ENCODE data around the gene NSMCE4A. TPM values are rescaled to one million over a fixed set of nuclear protein-coding genes. Genes with fewer than 3 reads are reported as not detected.

The NSMCE4A gene
- total and polyA plus RNA-seq, 9 of the 15 experiments (the other 6 are each of a cell fraction or from before 2014, with no cell fraction given) = 8.4 to 88.5 (median 46.4) TPM

DNA sequence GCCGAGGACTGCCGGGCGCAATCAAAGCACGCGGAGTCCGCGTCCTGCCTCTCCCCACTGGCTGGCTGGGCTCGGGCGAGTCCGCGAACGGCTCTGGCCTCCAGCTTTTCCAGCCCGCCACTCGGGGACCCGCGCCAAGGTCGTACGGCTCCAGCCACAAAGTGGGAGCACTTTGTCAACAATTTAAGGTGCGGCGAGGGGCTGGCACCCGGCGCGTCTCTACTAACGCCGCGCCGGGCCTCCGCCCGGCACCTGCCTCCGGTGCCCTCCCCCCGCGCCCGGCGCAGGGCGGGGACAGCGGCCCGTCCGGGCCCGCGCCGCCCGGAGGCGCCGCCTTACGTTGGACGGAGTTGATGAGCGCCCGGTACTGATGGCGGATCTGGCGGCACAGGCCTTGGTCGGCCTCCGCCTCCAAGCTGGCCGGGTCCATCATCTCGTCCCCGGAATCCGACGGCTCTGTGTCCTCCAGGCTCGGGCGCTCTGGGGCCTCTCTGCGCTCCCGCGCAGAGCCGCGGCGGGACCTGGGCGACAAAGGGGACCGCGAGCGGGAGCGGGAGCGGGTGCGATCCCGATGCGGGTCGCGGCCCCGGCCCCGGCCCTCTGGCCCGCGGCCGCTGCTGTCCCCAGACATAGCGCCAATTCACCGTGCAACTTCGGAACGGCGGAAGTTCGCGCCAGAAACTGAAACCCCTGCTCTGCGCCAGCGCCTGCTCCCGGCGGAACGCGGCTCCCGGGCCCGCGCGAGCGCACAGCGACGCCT is at the start of gene NSMCE4A (continued):
- TF ChIP-seq SAFB (IDR thresholded peaks at IDR 0.05; ENCODE audit: borderline replicate concordance, low read depth, low read length) (no peak), MYBL2 (IDR thresholded peaks at IDR 0.05; ENCODE audit: low read depth) (no peak), MYBL2 (CRISPR knock-in tag; IDR thresholded peaks at IDR 0.05; ENCODE audit: borderline replicate concordance) (no peak), CHD4 (IDR thresholded peaks at IDR 0.05; ENCODE audit: insufficient read depth, insufficient replicate concordance, low read depth, low read length, poor library complexity, severe bottlenecking) (no peak), KDM2B (CRISPR knock-in tag; IDR thresholded peaks at IDR 0.05) (no peak), ZNF699 (CRISPR knock-in tag; IDR thresholded peaks at IDR 0.05; ENCODE audit: insufficient replicate concordance) (no peak), ILF3 (IDR thresholded peaks at IDR 0.05; ENCODE audit: borderline replicate concordance) (no peak), BHLHE40 (IDR thresholded peaks at IDR 0.05; ENCODE audit: low read length) (no peak), HDAC2 (IDR thresholded peaks at IDR 0.05) (no peak), RAD51 (IDR thresholded peaks at IDR 0.05; ENCODE audit: borderline replicate concordance, low read depth) (no peak), PHTF2 (CRISPR knock-in tag; IDR thresholded peaks at IDR 0.05) (no peak), FOXJ3 (CRISPR knock-in tag; IDR thresholded peaks at IDR 0.05) (no peak), SMARCC2 (IDR thresholded peaks at IDR 0.05; ENCODE audit: low read depth) (no peak), CREBBP (IDR thresholded peaks at IDR 0.05; ENCODE audit: low read depth, low read length) (no peak), NCOA1 (IDR thresholded peaks at IDR 0.05; ENCODE audit: low read depth) (no peak), ZNF121 (CRISPR knock-in tag; conservative IDR thresholded peaks at IDR 0.05) (no peak), FOXP4 (CRISPR knock-in tag; IDR thresholded peaks at IDR 0.05; ENCODE audit: borderline replicate concordance) (no peak), HIVEP1 (CRISPR knock-in tag; IDR thresholded peaks at IDR 0.05) (no peak), GTF2F1 (IDR thresholded peaks at IDR 0.05; ENCODE audit: low read depth, low read length) (no peak), RBM34 (IDR thresholded peaks at IDR 0.05; ENCODE audit: borderline replicate concordance, insufficient read depth, low read length) (no peak), ZNF384 (IDR thresholded peaks at IDR 0.05; ENCODE audit: low read depth, low read length) (no peak), KAT8 (IDR thresholded peaks at IDR 0.05; ENCODE audit: low read depth) (no peak), FOXK1 (CRISPR knock-in tag; IDR thresholded peaks at IDR 0.05; ENCODE audit: borderline replicate concordance) (no peak), ETS2 (tag; IDR thresholded peaks at IDR 0.05; ENCODE audit: borderline replicate concordance, poor library complexity, severe bottlenecking) (no peak), HMGXB4 (CRISPR knock-in tag; IDR thresholded peaks at IDR 0.05) (no peak)
- TF ChIP-seq, protein P1, sequence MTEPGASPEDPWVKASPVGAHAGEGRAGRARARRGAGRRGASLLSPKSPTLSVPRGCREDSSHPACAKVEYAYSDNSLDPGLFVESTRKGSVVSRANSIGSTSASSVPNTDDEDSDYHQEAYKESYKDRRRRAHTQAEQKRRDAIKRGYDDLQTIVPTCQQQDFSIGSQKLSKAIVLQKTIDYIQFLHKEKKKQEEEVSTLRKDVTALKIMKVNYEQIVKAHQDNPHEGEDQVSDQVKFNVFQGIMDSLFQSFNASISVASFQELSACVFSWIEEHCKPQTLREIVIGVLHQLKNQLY (CRISPR knock-in tag; conservative IDR thresholded peaks at IDR 0.05) = no peak

All from K562 (cell line).